K562 (cell line): Measurements from ENCODE around the gene BANP. TPM values are rescaled to one million over a fixed set of nuclear protein-coding genes. Genes with fewer than 3 reads are reported as not detected.
A peak's percentile ranks its signal among the peaks of the same experiment; 100 is the strongest.

Source experiments
- CBX3 ChIP-seq, 2 experiments: IDR thresholded peaks; 1 replicate in 1 of 2; 2 replicates in 1 of 2; pipeline ENCODE4 v1.6.1; 2012; ENCODE audit warnings: inconsistent platforms in 2 of 2, low read length in 2 of 2, borderline replicate concordance in 1 of 2, control low read depth in 1 of 2
- RAD21 ChIP-seq, 2 experiments: fragments of 250-450 bp in 1 of 2; fragments of 450-650 bp in 1 of 2; sonication (Bioruptor Pico) in 1 of 2; formaldehyde crosslinking in 1 of 2; IDR thresholded peaks in 1 of 2; conservative IDR thresholded peaks in 1 of 2; 2 replicates each; pipeline versions ENCODE4 v1.4.0 to v1.8.0; 2020 to 2022; ENCODE audit warnings: mild to moderate bottlenecking in 2 of 2, moderate library complexity in 1 of 2
- REST ChIP-seq, 2 experiments: fragments of 450-650 bp; formaldehyde crosslinking in 1 of 2; IDR thresholded peaks; 2 replicates each; pipeline versions ENCODE4 v1.4.0 to v1.6.1; 2014 to 2020; ENCODE audit warnings: mild to moderate bottlenecking in 2 of 2, borderline replicate concordance in 1 of 2, low read depth in 1 of 2
- SPI1 ChIP-seq: IDR thresholded peaks from 2 replicates; pipeline ENCODE4 v1.6.1; 2011; ENCODE audit warnings: low read depth, low read length, control low read depth, borderline replicate concordance
- polyA plus RNA-seq, 8 experiments: library from polyadenylated mRNA; depleted of rRNA in 4 of 8; stranded (reverse) in 5 of 8; unstranded in 3 of 8; fragments of >200 nt; fragmentation: Nextera tagmentation in 2 of 8; fragmentation: Illumina TruSeq in 1 of 8; extraction: Ambion mirVana in 2 of 8; extraction: Trizol in 1 of 8; gene quantifications; 2 replicates each; pipeline versions ENCODE4 v1.2.1 to v1.2.3, GENCODE V29; 2011 to 2014; ENCODE audit warnings: inconsistent platforms in 1 of 8, missing spikeins in 1 of 8
- total RNA-seq, 7 experiments: library from RNA; depleted of rRNA in 6 of 7; stranded (reverse); fragments of >200 nt in 6 of 7; fragmentation: Illumina TruSeq in 2 of 7; extraction: Trizol in 2 of 7; gene quantifications; 2 replicates each; pipeline versions ENCODE4 v1.2.1 to v1.2.3, GENCODE V29; 2011 to 2021; ENCODE audit warnings: low replicate concordance in 1 of 7
- TF ChIP-seq, protein P1 (sequence below), 2 experiments: IDR thresholded peaks in 1 of 2; conservative IDR thresholded peaks in 1 of 2; 2 replicates each; pipeline ENCODE4 v1.6.1; 2016; ENCODE audit warnings: low read depth in 2 of 2, mild to moderate bottlenecking in 1 of 2, missing compliant biosample characterization in 1 of 2, missing genetic modification characterization in 1 of 2, moderate library complexity in 1 of 2

BANP gene
- total and polyA plus RNA-seq, 9 of the 15 experiments (the other 6 are each of a cell fraction or from before 2014, with no cell fraction given), result 4.6 to 22.1 (median 15.6) TPM

DNA sequence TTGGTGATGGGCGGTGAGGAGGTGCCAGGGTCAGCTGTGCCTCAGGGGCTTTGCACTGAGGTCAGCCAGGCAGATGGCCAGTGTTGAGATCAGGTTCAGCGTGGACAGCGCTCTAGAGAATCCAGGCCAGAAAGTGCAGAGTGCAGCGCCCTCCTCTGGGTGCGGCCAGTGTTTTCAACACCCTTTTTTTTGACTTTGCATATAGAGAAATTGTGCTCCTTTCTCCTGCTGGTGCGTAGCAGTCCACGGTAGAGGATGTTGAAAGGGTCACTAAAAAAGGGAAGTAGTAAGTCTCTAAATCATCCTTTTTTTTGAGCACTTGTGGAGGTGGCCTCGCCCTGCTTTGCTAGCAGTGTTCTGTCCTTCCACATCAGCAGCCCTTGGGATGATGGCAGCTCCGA, 53.9 kb downstream of the BANP start (continued):
- TF ChIP-seq RAD21 (CRISPR knock-in tag; conservative IDR thresholded peaks at IDR 0.05 in 1 of 2, IDR thresholded peaks at IDR 0.05 in 1 of 2) (peak in 1 of 2 experiments; percentile 39; a peak in 2 of 4 replicates), SPI1 (0 out of 2 replicates have a peak, but pooled peaks have one; percentile 22), REST (IDR thresholded peaks at IDR 0.05; ENCODE audit: borderline replicate concordance) (peak; percentile 95), REST (CRISPR knock-in tag; IDR thresholded peaks at IDR 0.05; ENCODE audit: low read depth) (no peak), CBX3 (IDR thresholded peaks at IDR 0.05; ENCODE audit: borderline replicate concordance in 1 of 2, low read length in 2 of 2) (no peak)
- TF ChIP-seq, protein P1, sequence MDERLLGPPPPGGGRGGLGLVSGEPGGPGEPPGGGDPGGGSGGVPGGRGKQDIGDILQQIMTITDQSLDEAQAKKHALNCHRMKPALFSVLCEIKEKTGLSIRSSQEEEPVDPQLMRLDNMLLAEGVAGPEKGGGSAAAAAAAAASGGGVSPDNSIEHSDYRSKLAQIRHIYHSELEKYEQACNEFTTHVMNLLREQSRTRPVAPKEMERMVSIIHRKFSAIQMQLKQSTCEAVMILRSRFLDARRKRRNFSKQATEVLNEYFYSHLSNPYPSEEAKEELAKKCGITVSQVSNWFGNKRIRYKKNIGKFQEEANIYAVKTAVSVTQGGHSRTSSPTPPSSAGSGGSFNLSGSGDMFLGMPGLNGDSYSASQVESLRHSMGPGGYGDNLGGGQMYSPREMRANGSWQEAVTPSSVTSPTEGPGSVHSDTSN (CRISPR knock-in tag; IDR thresholded peaks at IDR 0.05; ENCODE audit: low read depth), result no peak
- TF ChIP-seq, protein P1 (tag; conservative IDR thresholded peaks at IDR 0.05; ENCODE audit: low read depth), result 0 out of 2 replicates have a peak, but pooled peaks have one; percentile 19
